ENCODE measurements around the gene ST14.

Gene ST14

DNA sequence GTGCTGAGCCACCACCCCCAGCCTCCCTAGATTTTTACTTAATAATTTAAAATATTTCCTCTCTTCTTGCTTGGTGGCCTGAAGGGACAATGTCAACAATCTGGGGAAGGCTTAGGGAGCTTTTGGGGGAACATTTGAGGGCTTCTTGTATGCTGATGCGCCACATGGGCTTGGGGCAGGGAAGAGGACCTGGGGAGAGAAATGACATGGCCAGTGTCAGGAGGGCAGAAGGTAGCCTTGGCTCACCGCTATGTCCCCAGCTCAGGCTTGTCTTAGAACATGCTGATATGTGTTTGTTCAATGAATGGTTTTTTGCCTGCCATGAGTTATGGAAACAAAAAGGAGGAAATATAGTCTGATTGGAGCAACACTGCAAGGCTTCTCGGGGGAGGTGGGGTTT lies 51.6 kb downstream of the ST14 start:
- Histone ChIP-seq H3K27ac (ENCODE audit: low read depth, low read length) (no peak overlapping the region), H3K36me3 (ENCODE audit: control insufficient read depth, insufficient read depth, low read length) (no peaks in the 10 kb centered on the region), H3K4me1 (ENCODE audit: control insufficient read depth, insufficient read depth, low read length) (0 out of 2 replicates have a peak, but pooled peaks cover 3% of the 10 kb centered on the region), H3K9me3 (ENCODE audit: control insufficient read depth, insufficient read depth, low read length) (no peaks in the 10 kb centered on the region), H3K27me3 (ENCODE audit: control insufficient read depth, insufficient read depth, low read length) (no peaks in the 10 kb centered on the region), H3K9ac (ENCODE audit: low read depth, low read length) (no peak overlapping the region), H3K4me3 (ENCODE audit: low read depth, low read length) (no peak overlapping the region)

GRCh38 chr11:130211781-130212401 lies 52.3 kb downstream of the ST14 start:
- no peaks in the 10 kb centered on the region for H3K27me3 ChIP-seq (ENCODE audit: control insufficient read depth, insufficient read depth, low read length)
- no peak overlapping the region for H3K27ac ChIP-seq (ENCODE audit: low read depth, low read length)
- no peaks in the 10 kb centered on the region for H3K9me3 ChIP-seq (ENCODE audit: control insufficient read depth, insufficient read depth, low read length)
- no peaks in the 10 kb centered on the region for H3K36me3 ChIP-seq (ENCODE audit: control insufficient read depth, insufficient read depth, low read length)
- no peak overlapping the region for H3K4me3 ChIP-seq (ENCODE audit: low read depth, low read length)
- H3K9ac ChIP-seq (ENCODE audit: low read depth, low read length) = no peak overlapping the region
- peaks cover 3% of the 10 kb centered on the region; the same call in 1 of the 2 replicates for H3K4me1 ChIP-seq (ENCODE audit: control insufficient read depth, insufficient read depth, low read length)

DNA sequence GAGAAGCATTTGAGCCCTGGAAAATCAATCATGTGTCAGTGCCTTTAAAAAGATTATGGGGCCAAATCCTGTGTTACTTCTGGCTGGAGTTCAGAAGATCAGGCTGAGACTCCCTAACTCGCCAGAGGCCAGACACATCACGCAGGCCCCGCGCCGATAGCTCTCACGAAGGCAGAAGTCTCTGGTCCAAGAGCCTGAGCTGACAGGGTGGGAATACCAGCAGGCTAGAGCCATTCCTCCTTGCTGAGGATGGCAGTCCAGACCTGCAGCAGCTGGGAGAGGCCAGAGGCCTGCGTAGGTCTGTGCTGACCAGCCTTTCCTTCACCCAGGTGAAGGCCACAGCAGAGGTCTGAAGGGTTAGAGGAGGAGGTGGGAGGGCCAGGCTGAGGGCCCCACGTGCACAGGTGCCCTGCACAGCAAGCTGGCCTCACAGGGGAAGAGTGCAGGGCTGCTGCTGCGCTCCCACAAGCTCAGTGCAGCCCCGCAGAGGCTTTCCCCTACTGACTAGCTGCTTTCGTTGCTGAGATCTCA lies 52.9 kb downstream of the ST14 start:
- Histone ChIP-seq H3K9ac (ENCODE audit: low read depth, low read length) (no peak overlapping the region), H3K36me3 (ENCODE audit: control insufficient read depth, insufficient read depth, low read length) (no peaks in the 10 kb centered on the region), H3K9me3 (ENCODE audit: control insufficient read depth, insufficient read depth, low read length) (no peaks in the 10 kb centered on the region), H3K4me3 (ENCODE audit: low read depth, low read length) (no peak overlapping the region), H3K27me3 (ENCODE audit: control insufficient read depth, insufficient read depth, low read length) (no peaks in the 10 kb centered on the region), H3K4me1 (ENCODE audit: control insufficient read depth, insufficient read depth, low read length) (peaks cover 10% of the 10 kb centered on the region), H3K27ac (ENCODE audit: low read depth, low read length) (no peak overlapping the region)

DNA sequence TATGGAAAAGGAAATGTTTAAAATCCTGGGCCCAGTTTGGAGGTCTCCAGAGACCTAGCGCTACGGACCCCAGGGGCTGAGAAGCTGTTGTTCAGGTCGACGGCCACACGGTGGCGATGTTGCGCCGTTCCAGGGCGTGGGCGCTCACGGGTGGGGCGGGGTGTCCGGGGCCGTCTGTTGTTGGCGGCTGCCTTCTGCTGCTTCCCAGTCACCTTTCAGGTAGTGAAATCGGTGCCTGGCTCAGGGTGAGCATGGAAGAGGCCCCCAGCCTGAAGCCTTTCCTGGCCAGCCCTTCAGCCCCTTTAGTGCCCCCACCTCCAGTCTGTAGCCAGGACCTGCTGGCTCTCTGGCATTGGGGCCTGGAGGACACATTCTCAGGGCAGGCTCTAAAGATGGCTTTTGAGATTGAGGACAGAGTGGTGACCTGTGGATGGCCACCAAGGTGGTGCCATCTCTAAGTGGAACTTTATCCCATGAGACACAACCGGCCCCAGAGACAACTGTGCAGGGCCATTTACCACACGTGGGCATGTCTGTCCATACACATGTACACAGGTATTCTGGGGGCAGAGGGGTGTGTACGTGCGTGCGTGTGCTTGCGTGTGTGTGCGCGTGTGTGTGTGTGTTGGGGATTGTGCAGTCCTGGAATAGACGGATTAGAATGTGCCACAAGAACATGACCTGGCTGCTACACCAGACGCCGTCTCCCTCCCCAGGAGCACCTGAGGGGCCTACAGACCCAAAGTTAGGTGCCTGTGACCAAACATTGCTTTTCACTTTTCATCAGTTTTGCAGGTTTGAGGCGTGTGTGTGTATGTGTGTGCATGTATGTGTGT lies 53.8 kb downstream of the ST14 start:
- no peak overlapping the region for H3K4me3 ChIP-seq (ENCODE audit: low read depth, low read length)
- H3K9ac ChIP-seq (ENCODE audit: low read depth, low read length) = no peak overlapping the region
- peaks cover 12% of the 10 kb centered on the region for H3K4me1 ChIP-seq (ENCODE audit: control insufficient read depth, insufficient read depth, low read length)
- no peaks in the 10 kb centered on the region for H3K36me3 ChIP-seq (ENCODE audit: control insufficient read depth, insufficient read depth, low read length)
- no peaks in the 10 kb centered on the region for H3K9me3 ChIP-seq (ENCODE audit: control insufficient read depth, insufficient read depth, low read length)
- no peak overlapping the region for H3K27ac ChIP-seq (ENCODE audit: low read depth, low read length)
- no peaks in the 10 kb centered on the region for H3K27me3 ChIP-seq (ENCODE audit: control insufficient read depth, insufficient read depth, low read length)

DNA sequence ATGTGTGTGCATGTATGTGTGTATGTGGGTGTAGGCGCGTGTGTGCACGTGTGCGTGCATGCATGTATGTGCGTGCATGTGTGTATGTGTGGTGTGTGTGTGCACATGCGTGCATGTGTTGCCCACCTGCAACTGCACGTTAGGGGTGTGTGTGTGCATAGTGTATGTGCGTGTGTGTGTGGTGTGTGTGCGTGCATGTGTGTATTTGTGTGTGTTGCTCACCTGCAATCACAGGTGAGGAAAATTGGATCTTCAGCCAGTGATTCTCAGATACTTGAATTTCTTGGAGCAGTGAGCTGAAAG lies 54.3 kb downstream of the ST14 start:
- no peak overlapping the region for H3K9ac ChIP-seq (ENCODE audit: low read depth, low read length)
- no peak overlapping the region for H3K27ac ChIP-seq (ENCODE audit: low read depth, low read length)
- no peaks in the 10 kb centered on the region for H3K36me3 ChIP-seq (ENCODE audit: control insufficient read depth, insufficient read depth, low read length)
- H3K9me3 ChIP-seq (ENCODE audit: control insufficient read depth, insufficient read depth, low read length) = no peaks in the 10 kb centered on the region
- H3K4me1 ChIP-seq (ENCODE audit: control insufficient read depth, insufficient read depth, low read length) = peaks cover 12% of the 10 kb centered on the region
- no peaks in the 10 kb centered on the region for H3K27me3 ChIP-seq (ENCODE audit: control insufficient read depth, insufficient read depth, low read length)
- H3K4me3 ChIP-seq (ENCODE audit: low read depth, low read length) = no peak overlapping the region

DNA sequence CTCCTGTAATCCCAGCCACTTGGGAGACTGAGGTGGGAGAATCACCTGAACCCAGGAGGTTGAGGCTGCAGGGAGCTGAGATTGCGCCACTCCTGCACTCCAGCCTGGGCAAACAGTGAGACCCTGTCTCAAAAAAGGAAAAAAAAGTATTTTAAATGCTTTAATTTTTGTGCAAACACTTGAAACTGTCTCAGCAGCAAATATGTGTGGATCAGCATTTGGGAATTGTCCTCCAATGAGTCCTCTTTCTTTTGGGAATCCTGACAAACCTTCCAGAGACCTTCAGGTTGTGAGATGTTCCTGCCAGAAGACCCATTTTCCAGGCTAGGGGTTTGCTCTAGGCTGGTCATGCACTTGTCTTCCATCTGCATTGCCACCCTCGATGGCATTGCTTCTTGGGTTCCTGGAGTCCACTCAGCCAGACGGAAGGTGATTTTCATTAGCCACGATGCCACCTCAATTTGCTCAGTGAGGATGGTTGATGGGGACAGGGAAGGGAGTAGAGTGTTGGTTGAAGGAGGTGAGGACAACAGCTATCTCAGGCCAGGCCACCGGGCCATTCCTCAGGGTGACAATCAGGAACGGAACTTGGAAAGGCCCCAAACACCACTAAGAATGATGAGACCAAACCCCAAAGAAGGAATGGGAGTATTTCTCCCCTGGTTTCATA lies 55.4 kb downstream of the ST14 start:
- H3K27me3 ChIP-seq (ENCODE audit: control insufficient read depth, insufficient read depth, low read length) = no peaks in the 10 kb centered on the region
- H3K9me3 ChIP-seq (ENCODE audit: control insufficient read depth, insufficient read depth, low read length) = no peaks in the 10 kb centered on the region
- no peaks in the 10 kb centered on the region for H3K36me3 ChIP-seq (ENCODE audit: control insufficient read depth, insufficient read depth, low read length)

DNA sequence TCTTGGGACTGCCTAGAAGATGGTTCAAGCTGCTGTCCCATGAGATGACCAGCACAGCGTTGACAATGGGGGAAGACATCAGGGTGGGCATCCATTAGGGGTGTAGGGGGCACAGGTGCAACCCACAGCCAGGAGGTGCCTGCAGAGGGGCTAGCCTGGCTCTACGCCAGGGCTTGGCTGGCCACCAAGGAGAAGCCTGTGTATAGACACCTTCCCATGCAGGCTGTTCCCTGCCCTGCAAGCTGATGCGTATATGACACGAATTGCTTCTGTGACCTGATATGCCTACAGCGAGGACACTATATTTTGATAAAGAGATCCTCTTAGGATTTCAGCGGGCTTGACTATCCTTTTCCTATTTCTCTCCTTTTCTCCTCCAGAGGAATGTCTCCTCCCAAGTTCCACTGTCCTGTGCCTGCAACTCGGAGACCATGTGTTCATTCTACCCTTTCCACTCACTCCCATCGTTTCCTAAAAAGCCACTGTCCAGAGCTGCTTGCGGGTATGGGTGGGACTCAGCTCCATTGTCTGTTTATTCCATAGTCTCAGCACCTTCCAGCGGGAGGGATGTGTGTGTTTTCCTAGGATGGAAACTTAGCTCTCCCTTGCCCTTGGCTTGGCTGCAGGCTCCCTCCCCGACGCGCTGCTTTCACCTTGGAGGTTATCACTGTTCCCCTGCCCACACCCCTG lies 56.1 kb downstream of the ST14 start:
- peaks cover 12% of the 10 kb centered on the region for H3K4me1 ChIP-seq (ENCODE audit: control insufficient read depth, insufficient read depth, low read length)

More for the DNA sequence above, 55.4 kb downstream of the ST14 start:
- Histone ChIP-seq H3K9ac (ENCODE audit: low read depth, low read length) (no peak overlapping the region), H3K4me3 (ENCODE audit: low read depth, low read length) (no peak overlapping the region), H3K27ac (ENCODE audit: low read depth, low read length) (no peak overlapping the region), H3K4me1 (ENCODE audit: control insufficient read depth, insufficient read depth, low read length) (peaks cover 12% of the 10 kb centered on the region)

GRCh38 chr11:130216221-130216550 lies 56.6 kb downstream of the ST14 start:
- no peaks in the 10 kb centered on the region for H3K9me3 ChIP-seq (ENCODE audit: control insufficient read depth, insufficient read depth, low read length)
- H3K4me1 ChIP-seq (ENCODE audit: control insufficient read depth, insufficient read depth, low read length) = peaks cover 12% of the 10 kb centered on the region
- no peak overlapping the region for H3K27ac ChIP-seq (ENCODE audit: low read depth, low read length)
- H3K27me3 ChIP-seq (ENCODE audit: control insufficient read depth, insufficient read depth, low read length) = no peaks in the 10 kb centered on the region
- no peak overlapping the region for H3K9ac ChIP-seq (ENCODE audit: low read depth, low read length)
- H3K4me3 ChIP-seq (ENCODE audit: low read depth, low read length) = no peak overlapping the region
- H3K36me3 ChIP-seq (ENCODE audit: control insufficient read depth, insufficient read depth, low read length) = no peaks in the 10 kb centered on the region

More for the DNA sequence above, 56.1 kb downstream of the ST14 start:
- no peaks in the 10 kb centered on the region for H3K36me3 ChIP-seq (ENCODE audit: control insufficient read depth, insufficient read depth, low read length)
- no peak overlapping the region for H3K9ac ChIP-seq (ENCODE audit: low read depth, low read length)
- no peaks in the 10 kb centered on the region for H3K27me3 ChIP-seq (ENCODE audit: control insufficient read depth, insufficient read depth, low read length)
- H3K4me3 ChIP-seq (ENCODE audit: low read depth, low read length) = no peak overlapping the region
- no peaks in the 10 kb centered on the region for H3K9me3 ChIP-seq (ENCODE audit: control insufficient read depth, insufficient read depth, low read length)
- no peak overlapping the region for H3K27ac ChIP-seq (ENCODE audit: low read depth, low read length)

GRCh38 chr11:130216591-130217132 lies 57.1 kb downstream of the ST14 start:
- Histone ChIP-seq H3K4me3 (ENCODE audit: low read depth, low read length) (no peak overlapping the region), H3K9me3 (ENCODE audit: control insufficient read depth, insufficient read depth, low read length) (no peaks in the 10 kb centered on the region), H3K36me3 (ENCODE audit: control insufficient read depth, insufficient read depth, low read length) (no peaks in the 10 kb centered on the region), H3K9ac (ENCODE audit: low read depth, low read length) (no peak overlapping the region), H3K27ac (ENCODE audit: low read depth, low read length) (no peak overlapping the region), H3K4me1 (ENCODE audit: control insufficient read depth, insufficient read depth, low read length) (peaks cover 12% of the 10 kb centered on the region), H3K27me3 (ENCODE audit: control insufficient read depth, insufficient read depth, low read length) (no peaks in the 10 kb centered on the region)

GRCh38 chr11:130217133-130218031 lies 57.8 kb downstream of the ST14 start:
- Histone ChIP-seq H3K4me3 (ENCODE audit: low read depth, low read length) (no peak overlapping the region), H3K9ac (ENCODE audit: low read depth, low read length) (no peak overlapping the region), H3K4me1 (ENCODE audit: control insufficient read depth, insufficient read depth, low read length) (peaks cover 12% of the 10 kb centered on the region), H3K9me3 (ENCODE audit: control insufficient read depth, insufficient read depth, low read length) (no peaks in the 10 kb centered on the region), H3K36me3 (ENCODE audit: control insufficient read depth, insufficient read depth, low read length) (no peaks in the 10 kb centered on the region), H3K27ac (ENCODE audit: low read depth, low read length) (no peak overlapping the region), H3K27me3 (ENCODE audit: control insufficient read depth, insufficient read depth, low read length) (no peaks in the 10 kb centered on the region)
